Fibroblast of skin of right biceps (primary cell): ENCODE data around the gene ETV1.
A peak's percentile ranks its signal among the peaks of the same experiment; 100 is the strongest.

Experiments
- DNase-seq: peaks from one replicate; pipeline ENCODE4 v3.0.0-alpha.2; 2013

The ETV1 gene

GRCh38 chr7:13875496-13876074 is 113.9 kb downstream of the ETV1 start:
- DNase-seq: no peak

DNA sequence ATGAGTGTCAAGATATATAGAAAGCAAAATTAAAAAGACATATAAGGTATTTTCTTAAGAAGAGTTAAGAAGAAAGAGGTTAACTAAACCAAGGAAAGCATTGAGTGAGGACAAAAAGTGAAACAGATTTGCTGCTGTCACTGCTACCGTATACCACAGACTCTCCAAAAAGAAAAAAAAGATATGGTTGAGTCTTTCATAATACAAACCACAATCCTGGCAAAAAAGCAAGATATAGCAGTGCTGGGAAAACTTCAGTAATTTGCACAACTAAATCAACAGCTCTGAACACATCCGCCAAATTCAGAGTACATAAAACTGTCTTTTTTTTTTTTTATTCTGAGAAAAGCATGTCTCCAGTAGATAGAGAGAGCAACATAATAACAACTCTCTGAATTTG is 114.7 kb downstream of the ETV1 start:
- DNase-seq: peak; percentile 79

DNA sequence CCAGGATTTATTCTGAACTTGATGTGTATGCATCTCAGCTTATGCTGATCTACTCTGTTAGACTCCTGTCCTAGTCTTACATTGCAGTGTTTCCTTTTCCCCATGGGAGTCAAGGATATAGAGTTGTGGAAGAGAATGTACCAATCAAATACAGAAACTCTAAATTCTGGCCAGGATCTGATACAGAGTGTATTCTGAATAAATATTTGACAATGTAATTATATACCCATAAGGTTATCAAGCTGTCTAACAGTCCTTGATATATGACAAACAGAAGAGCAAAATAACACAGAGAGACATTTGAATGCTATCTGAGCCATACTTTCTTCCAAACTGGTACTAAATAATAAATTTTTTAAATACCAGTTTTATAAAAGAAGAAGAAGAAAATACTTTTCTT is 116.8 kb downstream of the ETV1 start:
- DNase-seq: no peak

DNA sequence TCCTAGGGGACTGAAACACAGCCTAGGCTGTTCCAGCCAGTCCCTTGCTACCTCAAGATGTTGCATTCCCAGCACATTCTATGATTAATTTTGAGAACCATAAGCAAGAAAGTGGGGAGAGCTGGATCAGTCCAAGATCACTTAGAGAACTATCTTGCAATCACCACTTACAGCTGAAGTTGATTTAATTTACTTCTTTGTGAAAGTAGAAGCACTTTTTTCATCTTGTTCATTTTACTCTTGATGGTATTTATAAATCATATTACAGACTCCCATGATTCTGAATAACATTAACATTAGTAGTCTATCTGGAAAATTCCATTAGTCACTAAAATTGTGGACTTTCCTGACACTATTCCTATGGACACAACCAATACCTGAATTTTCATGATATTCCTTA is 118.5 kb downstream of the ETV1 start:
- no peak for DNase-seq

- DNase-seq: no peak
These were observed 128.7 kb downstream of the ETV1 start for GRCh38 chr7:13860734-13861133.

DNA sequence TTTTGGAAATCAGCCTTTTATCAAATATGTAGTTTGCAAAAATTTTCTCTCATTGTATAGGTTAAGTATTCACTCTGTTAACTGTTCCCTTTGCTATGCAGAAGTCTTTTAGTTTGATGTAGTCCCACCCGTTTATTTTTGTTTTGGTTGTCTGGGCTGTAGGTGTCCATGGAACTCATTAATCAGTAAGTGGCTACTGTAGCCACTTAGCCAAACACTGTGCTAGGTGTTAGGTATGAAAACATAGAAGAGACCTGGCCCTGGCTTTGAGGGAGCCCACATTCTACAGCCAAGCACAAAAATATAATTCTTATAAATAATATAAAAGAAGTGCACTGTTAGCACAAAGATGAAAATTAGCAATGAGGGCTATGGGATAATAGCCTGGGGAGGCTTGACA is 133.5 kb downstream of the ETV1 start:
- DNase-seq: no peak

DNA sequence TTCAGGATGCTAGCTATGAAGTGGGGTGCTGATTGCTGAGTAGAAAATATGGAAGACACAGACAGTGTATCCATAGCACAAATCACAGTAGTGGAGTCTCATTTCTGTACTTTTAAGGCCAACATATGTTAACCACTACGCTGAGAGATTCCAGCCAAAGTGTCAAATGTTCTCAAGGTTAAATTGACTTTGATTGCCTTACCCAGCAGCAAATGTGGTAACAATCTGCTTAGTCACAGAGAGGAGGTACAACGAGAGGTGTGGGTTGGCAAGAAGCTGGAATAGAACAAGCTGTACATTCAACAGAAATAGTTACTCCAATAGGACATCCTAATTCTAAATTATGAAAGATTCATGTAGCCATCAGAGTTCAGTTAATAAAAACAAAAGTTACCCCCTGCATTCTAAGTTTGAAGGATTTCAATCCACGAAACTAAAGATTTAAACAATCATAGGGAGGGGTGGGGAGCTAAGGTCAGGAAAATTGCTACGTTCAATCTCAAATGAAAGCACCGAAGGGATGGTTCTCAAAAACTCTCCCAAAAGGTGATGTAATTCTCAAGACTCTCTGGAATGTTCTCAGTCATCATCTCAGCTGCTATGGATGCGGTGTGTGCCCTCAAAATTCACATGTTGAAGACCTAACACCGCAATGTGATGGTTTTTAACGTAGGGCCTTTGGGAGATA is 137.0 kb downstream of the ETV1 start:
- peak; percentile 15 for DNase-seq

DNA sequence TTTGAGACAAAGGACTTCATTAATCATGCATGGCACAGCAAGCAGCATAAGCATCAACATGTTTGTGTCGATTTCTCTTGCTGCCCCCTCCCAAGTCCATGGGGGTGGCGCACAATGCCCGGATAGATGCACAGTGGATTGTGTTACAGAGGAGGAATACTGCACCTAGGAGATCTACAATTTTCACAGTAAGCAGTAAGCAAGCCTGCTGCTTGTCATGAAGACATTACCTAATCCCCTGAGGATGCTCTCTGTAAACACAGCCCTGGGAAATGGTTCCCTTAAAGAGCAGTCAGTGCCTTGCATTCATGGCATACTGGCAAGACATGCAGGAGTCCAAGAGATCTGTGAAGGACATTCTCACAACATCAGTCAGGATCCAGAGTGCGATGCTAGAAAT is 137.7 kb downstream of the ETV1 start:
- DNase-seq: peak; percentile 47

DNA sequence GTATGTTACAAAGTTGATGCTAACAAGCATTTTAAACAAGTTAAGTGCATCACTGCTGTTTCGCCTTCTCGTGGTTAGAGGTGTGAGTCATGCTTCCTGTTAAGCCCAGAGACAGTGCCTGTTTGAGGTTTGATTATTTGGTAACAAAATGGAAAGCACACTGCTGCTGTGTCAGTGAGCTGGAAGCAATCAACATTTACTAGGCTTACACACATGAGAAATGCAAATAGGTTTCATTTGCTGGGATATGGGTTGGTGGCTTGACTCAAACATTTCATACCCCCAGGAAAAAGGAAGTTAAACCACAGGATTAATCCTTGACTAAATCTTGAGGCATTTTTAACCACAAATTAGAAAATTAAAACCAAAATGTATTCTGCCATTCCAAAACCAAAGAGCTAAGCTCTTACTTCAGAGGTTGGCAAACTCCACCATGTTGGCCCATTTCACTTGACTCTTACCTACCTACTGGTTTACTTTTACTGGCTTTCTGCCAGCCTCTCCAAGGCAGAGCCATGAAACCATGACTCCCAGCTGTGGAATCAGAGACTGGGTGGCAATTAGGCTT is 139.2 kb downstream of the ETV1 start:
- DNase-seq: peak; percentile 99

DNA sequence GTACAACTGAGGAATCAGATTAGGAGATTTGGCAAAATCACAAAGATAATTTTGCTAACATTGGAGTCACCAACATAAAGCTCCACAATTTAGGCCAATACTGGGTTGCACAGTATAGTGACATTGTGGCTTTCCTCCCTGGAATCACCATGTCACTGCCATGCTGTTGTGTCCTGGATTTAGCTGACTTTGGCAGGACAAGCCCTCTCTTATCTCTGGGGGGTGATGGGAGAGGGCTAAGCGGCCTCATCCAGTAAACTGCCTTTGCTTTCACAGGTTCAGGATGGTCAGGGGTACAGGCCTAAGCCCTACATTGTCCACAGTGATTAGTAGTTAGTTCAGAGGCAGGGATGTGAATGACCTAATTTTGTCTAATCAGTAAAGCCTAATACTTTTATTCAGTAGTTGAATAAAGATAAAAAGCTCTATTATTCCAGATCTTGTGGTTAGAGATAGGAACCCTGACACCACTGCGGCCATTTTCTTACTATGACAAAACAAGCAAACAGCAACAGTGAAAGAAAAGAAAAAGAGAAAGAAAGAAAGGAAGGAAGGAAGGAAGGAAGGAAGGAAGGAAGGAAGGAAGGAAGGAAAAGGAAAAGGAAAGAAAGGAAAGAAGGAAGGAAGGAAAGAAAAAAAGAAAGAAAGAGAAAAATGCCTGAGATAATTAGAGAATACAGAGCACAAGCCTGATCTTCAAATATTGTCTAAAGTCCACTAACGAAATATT is 140.1 kb downstream of the ETV1 start:
- no peak for DNase-seq

GRCh38 chr7:13848681-13849131 is 140.8 kb downstream of the ETV1 start:
- peak; percentile 30 for DNase-seq

- DNase-seq: peak; percentile 19
These were observed 143.1 kb downstream of the ETV1 start for GRCh38 chr7:13846386-13846785.

DNA sequence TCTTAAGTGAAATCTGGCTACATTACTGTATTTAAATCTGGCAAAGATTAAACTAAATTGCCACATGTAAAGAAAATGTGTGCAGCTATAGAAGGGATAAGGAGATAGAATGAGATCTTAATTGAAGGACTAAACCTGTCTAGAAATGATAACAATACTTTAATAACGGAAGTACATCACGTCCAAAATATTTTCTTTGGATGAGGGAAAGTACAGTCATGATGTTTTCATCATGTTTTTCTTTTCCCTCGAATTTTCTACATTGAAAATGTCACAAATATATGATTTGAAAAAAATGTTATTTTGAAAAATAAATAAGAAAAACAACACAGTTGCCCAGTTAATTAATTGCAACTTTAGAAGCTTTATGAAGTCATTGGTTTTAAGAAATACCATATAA is 143.9 kb downstream of the ETV1 start:
- DNase-seq: no peak

- DNase-seq: no peak
These were observed 144.5 kb downstream of the ETV1 start for GRCh38 chr7:13844954-13845353.

DNA sequence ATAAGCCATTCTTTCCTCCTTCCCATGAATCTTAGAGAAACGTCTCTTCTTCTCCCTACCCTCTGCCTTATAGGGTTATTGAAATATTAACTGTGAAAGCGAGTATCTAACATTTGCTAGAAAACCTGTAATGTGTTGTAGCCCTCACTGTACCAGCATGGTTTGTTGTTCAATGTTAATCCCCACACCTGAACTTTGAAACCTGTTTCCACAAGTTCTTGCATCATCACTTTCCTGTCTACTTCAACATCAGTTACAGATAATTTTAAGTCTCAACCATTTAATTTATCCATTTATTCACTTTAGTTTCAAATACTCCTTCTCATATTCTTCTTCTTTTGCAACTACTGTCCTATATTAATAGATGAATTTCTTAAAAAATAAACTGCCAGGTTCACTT is 148.2 kb downstream of the ETV1 start:
- no peak for DNase-seq
